Ramos (cell line): ENCODE measurements around the gene CPA1.

Experiments used
- in situ Hi-C: fragments of 300-500 bp; cut with MboI; formaldehyde crosslinking; loops from one replicate; pipeline ENCODE4 v1.14.3; 2022; ENCODE audit warnings: low sequenced_read_pairs; ENCODE audit not compliant: unreplicated experiment

The CPA1 gene

DNA sequence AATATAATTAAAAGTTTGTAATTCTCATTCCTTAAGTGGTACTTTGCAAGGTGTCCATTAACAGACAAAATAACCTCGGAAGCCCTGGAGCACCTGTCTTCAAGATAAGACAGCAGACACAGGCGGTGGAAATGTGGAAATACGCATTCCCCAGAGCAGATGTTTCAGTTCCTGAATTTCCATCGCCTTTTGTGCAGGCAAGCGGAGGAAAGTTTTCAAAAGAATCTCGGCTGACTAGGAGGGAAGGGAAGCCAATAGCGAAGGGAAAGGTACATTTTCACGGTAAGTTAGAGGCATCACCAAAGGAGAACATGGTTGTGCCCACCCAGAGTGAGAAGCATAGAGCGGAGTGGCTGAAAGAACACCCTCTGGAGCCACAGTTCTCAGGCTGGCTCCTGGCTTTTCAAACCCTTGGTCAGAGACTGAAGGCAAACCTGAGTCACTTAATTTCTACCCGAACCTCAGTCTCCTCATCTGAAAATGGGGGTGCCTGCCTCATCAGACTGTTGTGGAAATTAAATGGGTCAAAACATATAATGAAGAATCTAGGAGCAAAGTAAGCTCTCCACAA lies 13.6 kb downstream of the CPA1 start:
- in situ Hi-C loops, result no loop called here

DNA sequence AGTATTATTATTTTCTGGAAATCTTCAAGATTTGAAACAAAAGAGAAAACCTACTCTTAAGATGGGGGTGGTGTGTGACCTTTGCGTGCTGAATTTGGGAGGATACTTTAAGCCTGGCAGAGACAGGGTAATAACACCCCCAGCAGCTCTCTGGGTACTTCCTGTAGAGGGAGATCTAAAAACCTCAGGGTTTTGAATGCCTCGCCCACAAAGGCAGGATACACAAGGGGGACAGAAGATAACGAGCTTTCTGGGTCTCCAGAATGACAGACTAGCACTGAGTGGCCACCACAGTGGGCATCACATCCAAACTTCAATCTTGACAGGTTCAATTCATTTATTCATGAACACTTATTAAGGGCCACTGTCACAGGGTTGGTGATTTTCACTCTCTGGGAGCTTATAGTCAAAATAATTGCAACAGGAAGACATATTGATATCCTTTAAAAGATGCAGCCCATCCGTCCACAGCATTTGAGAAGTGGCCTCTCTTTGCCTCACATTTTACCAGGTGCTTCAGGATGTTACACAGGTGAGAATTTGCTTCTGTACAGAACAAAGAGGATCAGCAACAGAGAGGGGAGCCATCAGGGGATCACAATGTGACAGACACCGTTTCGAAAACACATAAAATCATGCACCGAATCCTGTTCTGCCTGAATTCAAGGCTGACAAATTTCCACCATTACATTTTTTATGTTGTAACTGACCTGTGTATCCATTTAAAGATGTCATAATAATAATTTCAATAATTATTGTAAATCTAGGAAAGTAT lies 14.3 kb downstream of the CPA1 start:
- in situ Hi-C loops, result no loop called here

DNA sequence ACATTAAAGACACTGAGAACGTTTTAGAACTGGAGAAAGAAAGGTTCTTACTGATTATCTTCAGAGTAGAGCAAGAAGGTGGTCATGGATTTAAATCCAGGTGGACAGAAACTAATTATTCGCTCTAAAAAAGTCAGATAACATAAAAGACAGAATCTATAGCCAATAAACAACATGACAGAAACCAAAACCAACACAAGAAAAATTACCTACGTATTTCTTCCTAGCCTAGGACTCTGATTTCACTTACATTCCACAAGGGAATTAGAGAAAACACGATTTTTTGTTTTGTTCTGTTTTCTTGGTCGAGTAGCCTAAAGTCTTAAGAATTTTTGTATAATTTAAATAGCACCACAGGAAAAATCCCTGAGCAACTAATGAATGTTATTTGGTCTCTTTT lies 15.1 kb downstream of the CPA1 start:
- in situ Hi-C loops, result no loop called here

DNA sequence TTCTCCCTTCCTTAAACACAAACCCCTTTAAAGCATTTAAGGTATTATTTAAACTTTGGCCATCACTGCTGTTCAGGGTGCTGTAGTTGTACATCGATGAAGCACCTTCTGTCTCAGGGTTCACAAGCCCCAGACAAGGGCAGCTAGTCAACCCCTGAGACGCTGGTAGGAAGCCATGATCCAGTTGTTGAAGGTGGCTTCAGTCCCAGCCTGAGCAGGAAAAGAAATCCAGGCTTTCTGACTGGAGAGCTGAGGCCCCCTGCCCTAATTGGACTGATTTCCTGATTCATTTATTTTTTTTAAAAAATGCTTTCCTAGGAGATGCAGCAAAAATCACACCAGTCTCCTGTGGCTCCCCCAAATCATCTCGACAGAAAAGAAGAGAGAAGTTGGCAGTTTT lies 15.8 kb downstream of the CPA1 start:
- in situ Hi-C loops, result no loop called here

DNA sequence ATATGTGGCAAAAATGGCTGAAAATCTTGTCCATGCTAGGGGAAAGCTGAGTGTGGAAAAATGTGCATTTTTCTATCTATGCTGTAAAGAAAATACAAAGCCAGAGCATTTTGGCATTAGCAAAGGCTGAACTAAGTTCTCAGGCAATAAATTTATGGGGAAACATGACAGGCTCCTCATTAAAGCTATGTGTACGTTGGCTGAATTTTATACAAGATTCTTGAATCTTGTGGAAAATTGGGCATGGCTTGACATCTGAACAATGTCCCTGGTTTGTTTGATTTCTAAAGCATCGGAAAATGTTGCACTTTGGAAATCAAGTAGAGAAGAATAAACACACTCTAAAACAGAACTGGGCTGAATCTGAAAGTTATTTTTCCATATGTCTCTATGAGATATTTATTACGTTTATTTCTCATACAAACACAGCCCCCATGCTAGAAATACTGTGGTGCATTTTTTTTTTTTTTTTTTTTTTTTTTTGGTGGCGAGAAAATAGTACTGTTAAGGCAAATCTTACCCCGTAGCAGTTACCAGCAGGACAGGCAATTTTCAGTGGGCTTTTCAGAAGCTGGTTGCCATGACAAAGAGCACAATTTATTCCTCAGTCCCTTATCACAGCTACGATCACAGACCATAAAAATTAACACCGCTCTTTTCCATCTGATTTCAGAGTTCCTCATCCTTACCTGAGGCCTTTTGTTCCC lies 16.9 kb downstream of the CPA1 start:
- in situ Hi-C loops, result no loop called here

DNA sequence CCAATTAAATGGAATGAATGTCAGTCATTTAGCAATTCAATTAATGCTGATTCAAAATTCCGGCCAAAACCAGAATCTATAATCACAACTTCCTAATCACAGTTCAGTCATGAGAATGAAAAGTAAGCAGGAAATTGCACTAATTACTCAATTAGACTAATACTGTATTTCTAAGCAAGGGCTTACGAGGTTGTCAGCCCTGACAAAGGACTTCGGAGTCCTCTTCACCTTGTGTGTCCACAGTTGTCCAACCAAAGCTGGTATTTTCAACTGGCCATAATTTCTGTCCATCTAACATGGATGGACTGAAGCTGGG lies 17.4 kb downstream of the CPA1 start:
- in situ Hi-C loops, result no loop called here

DNA sequence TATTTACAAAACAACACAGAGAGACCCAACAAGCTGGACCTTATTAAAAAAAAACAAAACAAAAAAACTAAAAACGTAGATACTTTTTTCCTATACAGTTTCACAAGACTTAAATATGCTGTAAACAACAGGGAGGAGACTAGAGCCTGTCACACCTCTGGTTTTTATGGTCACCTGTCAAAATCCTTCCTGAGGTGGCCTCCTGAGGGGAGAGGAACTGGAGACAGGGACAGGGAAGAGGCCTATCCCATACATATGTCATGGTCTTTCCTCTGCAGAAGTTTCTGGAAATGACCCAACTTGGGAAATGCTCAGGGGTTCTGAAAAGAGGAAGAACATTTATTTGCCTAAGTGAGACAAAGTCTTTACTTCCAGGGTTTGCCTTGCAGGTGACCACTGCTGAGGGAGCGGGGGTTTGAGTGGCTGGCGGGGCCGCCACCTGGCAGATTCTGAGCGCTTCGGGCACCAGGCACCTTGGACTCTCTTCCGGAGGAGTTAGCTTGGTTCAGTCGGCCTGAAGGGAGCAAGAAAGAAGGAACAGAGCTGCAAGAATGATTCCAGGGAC lies 18.3 kb downstream of the CPA1 start:
- in situ Hi-C loops, result no loop called here

DNA sequence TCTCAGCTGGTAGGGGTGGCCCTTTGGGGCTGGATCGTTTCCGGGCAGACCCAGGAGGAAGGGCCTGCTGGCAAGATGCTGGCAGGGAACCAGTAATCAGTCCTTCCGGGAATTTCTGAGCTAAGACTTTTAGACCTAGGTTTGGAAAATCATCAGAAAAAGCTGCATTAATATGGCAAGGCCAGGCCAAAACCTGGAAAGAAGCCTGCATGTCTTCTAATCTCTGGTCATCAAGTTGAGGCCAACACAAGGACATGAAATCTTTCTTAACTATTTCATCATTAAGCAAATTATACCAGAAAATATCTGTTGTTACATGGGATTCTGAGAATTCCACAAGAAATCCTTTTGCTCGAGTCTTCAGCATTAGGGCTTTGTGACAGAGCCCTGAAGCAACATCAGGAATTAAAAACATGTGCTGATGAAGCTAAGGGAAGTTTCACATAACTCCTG lies 19.9 kb downstream of the CPA1 start:
- in situ Hi-C loops, result no loop called here

DNA sequence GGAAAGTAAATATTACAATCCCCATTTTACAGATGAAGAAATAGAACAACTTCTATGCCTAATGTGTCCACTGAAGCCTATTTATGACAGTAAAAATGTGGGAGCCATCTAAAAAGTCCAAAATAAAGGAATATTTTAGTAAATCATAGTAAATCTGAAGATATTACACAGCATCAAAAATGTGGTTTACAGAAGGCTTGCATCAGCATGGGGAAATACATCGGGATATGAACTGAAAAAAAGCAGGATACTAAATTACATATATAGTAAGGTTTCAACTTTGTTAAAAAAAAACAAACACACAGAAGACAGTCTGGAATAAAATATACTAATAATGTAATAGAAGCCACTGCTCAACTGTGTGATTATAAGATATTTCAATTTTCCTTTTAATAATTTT lies 20.8 kb downstream of the CPA1 start:
- in situ Hi-C loops, result no loop called here

DNA sequence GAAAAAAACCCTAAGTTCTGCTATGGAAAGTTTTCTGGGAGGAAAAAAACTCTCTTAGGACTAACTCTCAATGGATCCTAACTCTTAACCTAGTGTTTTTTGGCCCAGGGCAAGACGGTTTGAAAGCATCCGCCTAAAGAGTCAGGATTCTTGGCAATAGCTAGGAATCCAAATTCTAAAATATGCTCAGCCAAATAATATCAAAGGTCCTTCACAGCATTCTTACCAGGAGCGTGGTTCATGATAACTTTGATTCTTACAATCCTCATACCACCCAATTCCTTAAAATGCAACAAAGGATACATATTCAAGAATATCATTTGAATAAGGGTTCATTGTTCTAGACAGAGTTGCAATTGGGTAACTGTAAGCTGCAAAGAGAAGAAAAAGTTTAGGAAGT lies 21.3 kb downstream of the CPA1 start:
- in situ Hi-C loops, result no loop called here

DNA sequence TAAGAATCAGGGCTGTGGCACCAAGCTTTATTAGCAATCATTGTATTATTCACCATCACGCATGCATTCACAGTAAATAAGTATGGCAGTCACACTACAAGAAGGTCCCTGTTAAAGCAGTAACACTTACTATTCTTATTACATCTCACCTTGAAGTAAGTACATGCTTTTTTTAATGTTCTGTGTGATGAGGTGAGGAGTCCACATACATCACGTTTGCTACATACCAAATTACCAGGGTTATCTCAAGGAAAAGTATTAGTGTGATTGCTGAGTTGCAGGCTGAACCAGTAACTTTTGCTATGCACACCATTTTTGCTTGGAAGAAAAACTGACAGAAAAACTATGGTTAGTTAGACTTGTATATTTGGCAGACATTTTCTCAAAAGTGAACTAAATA lies 24.7 kb downstream of the CPA1 start:
- in situ Hi-C loops, result no loop called here

DNA sequence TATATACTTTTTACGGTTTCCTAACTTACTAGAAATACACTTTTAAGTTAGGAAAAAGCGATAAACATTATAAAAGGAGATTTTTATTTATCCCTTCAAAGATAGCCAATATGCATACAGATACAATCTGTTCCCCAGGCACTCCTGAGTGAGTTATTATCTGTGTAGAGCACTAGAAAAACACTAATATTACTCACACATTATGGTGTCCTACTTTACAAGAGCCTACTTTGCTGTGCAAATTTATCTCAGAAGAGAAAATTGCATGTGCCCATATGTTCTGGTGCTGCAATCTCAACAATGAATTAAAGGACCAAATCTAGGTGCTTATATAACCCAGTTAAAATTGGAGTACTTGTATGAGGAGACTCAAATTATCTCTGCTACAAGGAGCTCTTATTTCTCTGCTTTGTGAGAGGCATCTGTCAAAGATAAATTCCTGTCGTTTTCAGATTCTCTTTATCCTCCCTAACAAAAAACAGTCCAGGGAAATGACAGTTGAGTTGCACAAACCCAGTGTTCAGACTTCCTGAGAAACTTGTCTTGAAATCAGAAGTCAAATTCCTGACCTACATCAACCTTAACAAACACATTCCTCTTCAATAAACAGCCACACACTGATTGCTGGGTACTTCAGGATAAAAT lies 28.9 kb downstream of the CPA1 start:
- in situ Hi-C loops, result no loop called here

DNA sequence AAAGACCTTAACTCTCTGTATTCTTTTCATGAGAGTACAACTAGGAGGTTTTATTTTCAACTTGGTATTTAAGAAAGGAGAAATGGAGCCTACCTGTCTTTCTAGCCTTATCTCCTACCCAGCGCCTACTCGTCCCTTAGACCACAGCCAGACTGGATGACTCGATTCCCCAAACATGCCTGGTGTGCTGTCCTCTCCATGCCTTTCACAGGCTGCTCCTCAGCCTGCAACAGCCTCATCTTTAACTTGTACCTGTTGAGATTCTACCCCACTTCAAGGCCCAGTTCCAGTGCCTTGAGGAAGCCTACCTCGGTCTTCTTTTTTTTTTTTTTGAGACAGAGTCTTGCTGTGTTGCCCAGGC lies 29.4 kb downstream of the CPA1 start:
- in situ Hi-C loops, result no loop called here

DNA sequence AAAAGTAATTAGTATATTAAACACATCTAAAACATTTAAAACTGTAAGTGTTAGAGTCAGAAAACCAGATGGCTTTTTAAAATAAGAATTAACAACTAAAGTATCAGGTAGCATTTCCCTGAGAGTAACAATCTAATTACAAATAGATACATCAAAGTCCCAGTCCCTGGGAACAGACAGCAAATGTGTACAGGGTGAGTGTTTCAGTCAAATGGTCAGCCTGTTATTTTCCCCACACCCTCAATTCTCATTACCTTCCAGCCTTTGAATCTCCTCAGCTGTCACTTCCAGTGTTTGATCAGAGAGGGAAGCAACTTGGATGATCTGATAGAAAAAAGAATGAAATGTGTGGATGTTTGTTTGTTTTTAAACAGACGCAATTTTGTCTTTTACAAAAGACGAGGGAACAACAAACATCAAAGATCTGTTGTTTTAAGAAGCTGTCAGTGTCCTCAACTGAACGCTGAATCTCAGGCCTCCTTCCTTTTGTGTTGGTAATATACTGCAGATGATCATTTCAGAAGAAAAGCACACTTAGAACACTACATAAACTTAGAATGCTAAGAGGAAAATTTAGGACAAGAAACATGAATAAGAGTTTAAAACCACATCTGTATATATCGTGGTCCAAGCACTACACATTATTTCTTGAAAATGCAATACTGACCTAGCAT lies 30.7 kb downstream of the CPA1 start:
- in situ Hi-C loops, result no loop called here

DNA sequence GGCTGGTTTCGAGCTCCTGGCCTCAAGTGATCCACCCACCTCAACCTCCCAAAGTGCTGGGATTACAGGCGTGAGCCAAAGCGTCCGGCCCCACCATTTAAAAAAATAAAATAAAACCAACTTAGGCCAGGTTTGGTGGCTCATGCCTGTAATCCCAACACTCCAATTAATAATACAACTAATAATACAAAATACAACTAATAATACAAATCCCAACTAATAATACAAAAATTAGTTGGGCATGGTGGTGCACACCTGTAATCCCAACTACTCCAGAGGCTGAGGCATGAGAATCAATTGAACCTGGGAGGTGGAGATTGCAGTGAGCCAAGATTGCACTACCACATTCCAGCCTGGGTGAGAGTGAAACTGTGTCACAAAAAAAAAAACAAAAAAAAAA lies 32.9 kb downstream of the CPA1 start:
- in situ Hi-C loops, result no loop called here

DNA sequence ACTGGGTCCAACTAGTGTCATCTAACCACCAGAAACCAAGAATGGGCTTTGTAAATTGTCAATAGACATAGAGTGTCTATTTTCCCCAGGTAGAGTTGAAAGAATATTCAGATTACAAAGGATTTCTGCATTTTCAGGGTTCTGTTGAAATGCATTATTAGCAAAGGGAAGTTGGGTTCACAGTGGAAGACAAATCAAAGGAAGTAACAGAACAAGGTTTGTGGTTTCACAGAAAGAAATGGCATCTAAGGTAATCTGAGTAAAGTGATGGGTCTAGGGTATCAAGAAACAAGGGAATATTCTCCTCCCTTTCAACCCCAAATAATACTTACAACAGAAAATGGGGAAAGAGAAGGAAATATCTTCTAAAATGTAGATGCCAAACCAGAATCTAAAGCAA lies 34.7 kb downstream of the CPA1 start:
- in situ Hi-C loops, result no loop called here

DNA sequence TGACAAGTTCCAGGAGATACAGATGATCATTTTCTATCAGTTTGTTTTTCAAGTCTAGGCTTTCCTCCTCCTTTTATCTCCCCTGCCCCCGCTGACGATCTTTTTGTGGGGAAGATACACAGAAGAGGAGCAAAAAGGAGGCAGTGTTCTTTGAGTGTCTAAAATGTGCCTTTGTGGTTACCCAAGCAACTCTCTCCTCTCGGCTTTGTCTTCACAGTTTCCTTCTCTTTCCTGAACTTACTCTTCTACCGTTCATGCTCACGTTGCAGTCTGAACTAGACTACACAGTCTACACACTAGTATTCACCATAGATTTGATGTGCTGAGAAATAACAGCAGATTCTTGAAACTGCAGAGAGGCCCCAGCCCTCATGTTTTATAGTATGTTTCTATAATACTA lies 36.9 kb downstream of the CPA1 start:
- in situ Hi-C loops, result no loop called here

DNA sequence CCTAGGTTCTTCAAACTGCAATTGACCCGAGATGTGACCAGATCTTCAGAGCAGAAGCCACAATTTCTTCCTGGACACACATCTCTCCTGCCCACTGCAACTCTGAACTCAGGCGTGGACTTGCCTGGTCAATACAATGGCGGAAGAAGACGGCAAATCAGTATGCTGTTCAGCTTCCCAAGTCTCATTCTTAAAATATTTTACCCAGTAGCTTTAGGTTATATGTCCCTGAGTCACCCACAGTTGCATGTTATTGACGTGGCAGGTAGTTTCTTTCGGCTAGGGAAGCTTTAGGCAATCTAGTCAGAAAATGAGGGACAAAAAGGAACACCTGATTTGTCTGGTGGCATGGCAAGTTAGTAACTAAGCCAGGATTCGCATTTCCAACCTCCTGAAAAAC lies 38.0 kb downstream of the CPA1 start:
- in situ Hi-C loops, result no loop called here

DNA sequence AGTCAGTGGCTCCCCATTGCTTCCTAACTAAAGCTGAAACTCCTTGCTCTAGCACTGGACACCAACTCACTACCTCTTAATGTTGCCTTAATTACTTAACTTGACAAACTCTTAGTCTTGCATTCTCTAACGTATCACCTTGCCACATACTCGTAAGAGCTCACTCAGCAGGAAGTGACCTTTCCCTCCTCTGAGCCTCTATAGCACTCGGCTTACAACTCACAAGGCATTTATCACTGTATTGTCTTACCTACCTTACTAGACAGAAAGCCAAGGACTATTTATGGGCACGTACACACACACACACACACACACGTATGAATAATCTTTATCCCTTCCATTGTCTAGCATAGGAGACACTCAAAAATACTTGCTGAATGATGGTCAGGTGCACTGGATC lies 39.4 kb downstream of the CPA1 start:
- in situ Hi-C loops, result no loop called here

DNA sequence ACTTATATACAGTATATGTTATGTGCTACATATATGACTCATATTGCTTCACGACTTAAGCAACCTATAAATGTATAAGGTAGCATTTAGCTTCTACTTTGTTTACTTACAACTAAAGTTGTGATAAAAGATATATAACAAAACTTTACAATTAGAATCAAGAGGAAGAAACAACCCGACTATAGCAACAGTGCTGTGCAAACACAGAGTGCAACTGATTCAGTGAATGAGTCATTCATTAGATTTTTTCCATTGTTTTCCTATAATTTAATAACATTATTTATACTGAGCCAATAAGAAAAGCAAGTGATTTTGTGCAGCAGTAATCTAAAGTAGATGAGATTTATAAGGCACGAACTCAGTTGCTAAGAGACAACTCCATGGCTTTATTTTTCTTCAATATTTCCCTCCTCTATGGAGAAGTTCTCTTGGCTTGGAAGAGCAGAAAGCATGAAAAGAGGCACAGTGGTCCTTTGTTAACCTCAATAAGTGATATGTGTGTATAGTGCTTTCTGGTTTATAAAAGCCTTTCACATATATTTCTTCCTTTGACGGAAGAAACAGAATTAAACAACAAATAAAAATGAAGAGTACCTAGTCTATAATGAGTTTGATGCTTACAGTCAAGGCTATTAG lies 40.8 kb downstream of the CPA1 start:
- in situ Hi-C loops, result no loop called here
